H9 (cell line): ENCODE data around the gene CDH23. TPM values are rescaled to one million over a fixed set of nuclear protein-coding genes. Genes with fewer than 3 reads are reported as not detected.

Experiments used
- DNase-seq: peaks from one replicate; pipeline ENCODE4 v3.0.0-alpha.2; 2017
- H2AFZ ChIP-seq: one replicate; pipeline ENCODE4 v1.6.1; 2013; ENCODE audit warnings: mild to moderate bottlenecking, low read length, control low read depth, moderate library complexity
- H2AK5ac ChIP-seq: 2 replicates; pipeline ENCODE4 v1.6.1; 2013; ENCODE audit warnings: low read length, control low read depth, mixed read lengths; ENCODE audit not compliant: insufficient read length
- H2BK120ac ChIP-seq: one replicate; pipeline ENCODE4 v1.6.1; 2013; ENCODE audit warnings: low read depth, mild to moderate bottlenecking, low read length, control low read depth, inconsistent platforms; ENCODE audit not compliant: poor library complexity, severe bottlenecking
- H2BK12ac ChIP-seq: 2 replicates; pipeline ENCODE4 v1.6.1; 2013; ENCODE audit warnings: low read length, control low read depth, mixed read lengths, low read depth; ENCODE audit not compliant: insufficient read length
- H2BK15ac ChIP-seq: 2 replicates; pipeline ENCODE4 v1.6.1; 2013; ENCODE audit warnings: low read depth, low read length, control low read depth
- H2BK20ac ChIP-seq: one replicate; pipeline ENCODE4 v1.6.1; 2013; ENCODE audit warnings: low read depth, mild to moderate bottlenecking, low read length, control low read depth, inconsistent platforms; ENCODE audit not compliant: poor library complexity, severe bottlenecking
- H2BK5ac ChIP-seq: 2 replicates; pipeline ENCODE4 v1.6.1; 2013; ENCODE audit warnings: low read length, control low read depth, mixed read lengths; ENCODE audit not compliant: insufficient read length
- H3K14ac ChIP-seq: 2 replicates; pipeline ENCODE4 v1.6.1; 2013; ENCODE audit warnings: low read length, control low read depth; ENCODE audit not compliant: insufficient read depth
- H3K18ac ChIP-seq: 2 replicates; pipeline ENCODE4 v1.6.1; 2013; ENCODE audit warnings: low read depth, mild to moderate bottlenecking, mixed read lengths, low read length, control low read depth; ENCODE audit not compliant: insufficient read length
- H3K23ac ChIP-seq: 2 replicates; pipeline ENCODE4 v1.6.1; 2013; ENCODE audit warnings: low read length, control low read depth, mixed read lengths, low read depth; ENCODE audit not compliant: insufficient read length
- H3K23me2 ChIP-seq: 2 replicates; pipeline ENCODE4 v1.6.1; 2013; ENCODE audit warnings: low read depth, mild to moderate bottlenecking, mixed read lengths, low read length, control low read depth; ENCODE audit not compliant: insufficient read length, poor library complexity, severe bottlenecking
- H3K27ac ChIP-seq: 2 replicates; pipeline ENCODE4 v1.5.1; 2013; ENCODE audit warnings: low read length, control low read depth, mixed read lengths, low read depth; ENCODE audit not compliant: insufficient read length
- H3K27me3 ChIP-seq: 2 replicates; pipeline ENCODE4 v1.6.1; 2013; ENCODE audit warnings: low read length, control low read depth, inconsistent platforms; ENCODE audit not compliant: insufficient read depth
- H3K4ac ChIP-seq: 2 replicates; pipeline ENCODE4 v1.6.1; 2013; ENCODE audit warnings: low read depth, mild to moderate bottlenecking, control low read depth, inconsistent platforms, low read length, moderate library complexity
- H3K4me1 ChIP-seq: 2 replicates; pipeline ENCODE4 v1.6.1; 2013; ENCODE audit warnings: low read length, control low read depth, inconsistent platforms; ENCODE audit not compliant: insufficient read depth
- H3K4me2 ChIP-seq: 2 replicates; pipeline ENCODE4 v1.6.1; 2013; ENCODE audit warnings: low read length, control low read depth, mixed read lengths; ENCODE audit not compliant: insufficient read length, insufficient read depth
- H3K56ac ChIP-seq: 2 replicates; pipeline ENCODE4 v1.6.1; 2013; ENCODE audit warnings: low read depth, mild to moderate bottlenecking, mixed read lengths, low read length, control low read depth; ENCODE audit not compliant: insufficient read length
- H3K79me1 ChIP-seq: 2 replicates; pipeline ENCODE4 v1.6.1; 2013; ENCODE audit warnings: low read depth, mild to moderate bottlenecking, moderate library complexity, low read length, control low read depth, inconsistent platforms; ENCODE audit not compliant: insufficient read depth, poor library complexity, severe bottlenecking
- H3K79me2 ChIP-seq: 2 replicates; pipeline ENCODE4 v1.6.1; 2013; ENCODE audit warnings: low read length, control low read depth, inconsistent platforms; ENCODE audit not compliant: insufficient read depth
- H3K9ac ChIP-seq: 2 replicates; pipeline ENCODE4 v1.6.1; 2013; ENCODE audit warnings: low read length, control low read depth, mixed read lengths; ENCODE audit not compliant: insufficient read length; ENCODE audit errors: extremely low read depth
- H3K9me3 ChIP-seq: one replicate; pipeline ENCODE4 v1.6.1; 2013; ENCODE audit warnings: low read depth, low read length, inconsistent platforms; ENCODE audit not compliant: control insufficient read depth
- H3T11ph ChIP-seq: one replicate; pipeline ENCODE4 v1.6.1; 2013; ENCODE audit warnings: mild to moderate bottlenecking, low read length, control low read depth, inconsistent platforms
- H4K20me1 ChIP-seq: one replicate; pipeline ENCODE4 v1.6.1; 2013; ENCODE audit not compliant: control insufficient read depth, insufficient read length, insufficient read depth
- H4K5ac ChIP-seq: 2 replicates; pipeline ENCODE4 v1.6.1; 2013; ENCODE audit warnings: low read depth, mild to moderate bottlenecking, mixed read lengths, low read length, control low read depth; ENCODE audit not compliant: insufficient read length
- H4K8ac ChIP-seq: replicated peaks from 2 replicates; pipeline ENCODE4 v1.6.1; 2013; ENCODE audit warnings: low read length, control low read depth, mixed read lengths, low read depth; ENCODE audit not compliant: insufficient read length
- H4K91ac ChIP-seq: 2 replicates; pipeline ENCODE4 v1.6.1; 2013; ENCODE audit warnings: low read depth, mild to moderate bottlenecking, moderate library complexity, mixed read lengths, low read length, control low read depth; ENCODE audit not compliant: insufficient read length
- H3K27ac Mint-ChIP-seq, 3 experiments: 2 replicates in 2 of 3; 3 replicates in 1 of 3; pipeline ENCODE4 v1.8.0; 2020 to 2021; ENCODE audit warnings: mixed read lengths in 3 of 3, mild to moderate bottlenecking in 1 of 3, moderate library complexity in 1 of 3
- H3K27me3 Mint-ChIP-seq: 2 replicates; pipeline ENCODE4 v1.8.0; 2021; ENCODE audit warnings: low read depth, mild to moderate bottlenecking, moderate library complexity, mixed read lengths
- H3K36me3 Mint-ChIP-seq, 3 experiments: 2 replicates in 2 of 3; 3 replicates in 1 of 3; pipeline ENCODE4 v1.8.0; 2020 to 2021; ENCODE audit warnings: low read depth in 3 of 3, mixed read lengths in 3 of 3; ENCODE audit not compliant: insufficient read depth in 1 of 3
- H3K4me1 Mint-ChIP-seq, 2 experiments: 2 replicates each; pipeline ENCODE4 v1.8.0; 2020; ENCODE audit warnings: mixed read lengths in 2 of 2
- H3K4me3 Mint-ChIP-seq, 2 experiments: 2 replicates in 1 of 2; 3 replicates in 1 of 2; pipeline ENCODE4 v1.8.0; 2020 to 2021; ENCODE audit warnings: mild to moderate bottlenecking in 2 of 2, mixed read lengths in 2 of 2, moderate library complexity in 1 of 2
- H3K9me3 Mint-ChIP-seq, 2 experiments: 2 replicates in 1 of 2; 3 replicates in 1 of 2; pipeline ENCODE4 v1.8.0; 2020; ENCODE audit warnings: mild to moderate bottlenecking in 2 of 2, mixed read lengths in 2 of 2, moderate library complexity in 1 of 2
- CTCF ChIP-seq: fragments of 200-600 bp; sonication (generic); conservative IDR thresholded peaks from 3 replicates; pipeline ENCODE4 v1.8.0; 2021; ENCODE audit warnings: antibody characterized with exemption, mild to moderate bottlenecking
- WGBS: extraction: QIAGEN DNeasy Blood & Tissue Kit; methylation state at CpG from one replicate; pipeline ENCODE4 v1.1.7; 2013; ENCODE audit warnings: missing lambda C conversion rate, low lambda C conversion rate, mixed read lengths; ENCODE audit not compliant: insufficient read length; ENCODE audit errors: extremely low coverage; 5-methylcytosine and 5-hydroxymethylcytosine counted together
- total RNA-seq: library from RNA; stranded (reverse); gene quantifications from 2 replicates; pipeline ENCODE4 v1.2.1, GENCODE V29; 2021

Gene CDH23
- total RNA-seq, 1 experiment from 2014 or later: 2.1 TPM

- H2AFZ ChIP-seq: no peak overlapping the region
- H3K4me1 ChIP-seq: no peaks in the 10 kb centered on the region
- Mint-ChIP-seq H3K9me3 (peaks cover 16 to 17% of the 10 kb centered on the region in 2 experiments), H3K36me3 (peaks cover 5 to 20% (median 10%) of the 10 kb centered on the region in 3 experiments), H3K27me3 (peaks cover 24% of the 10 kb centered on the region), H3K4me3 (no peak overlapping the region), H3K4me1 (peaks cover 4 to 5% of the 10 kb centered on the region in 2 experiments; a peak in 2 of 4 replicates), H3K27ac (no peak overlapping the region)
- no peak overlapping the region for H3K18ac ChIP-seq
- no peak overlapping the region for H2BK120ac ChIP-seq
- no peaks in the 10 kb centered on the region for H3K79me1 ChIP-seq
- no peaks in the 10 kb centered on the region for H3K9me3 ChIP-seq
- H3K79me2 ChIP-seq: no peaks in the 10 kb centered on the region
- no peak overlapping the region for H4K8ac ChIP-seq
- H3K56ac ChIP-seq: no peak overlapping the region
- no peak overlapping the region for H2BK20ac ChIP-seq
- H3K27ac ChIP-seq: no peak overlapping the region
- no peak overlapping the region for H2AK5ac ChIP-seq
- H2BK5ac ChIP-seq: no peak overlapping the region
- no peak overlapping the region for H3K4me2 ChIP-seq
- no peak overlapping the region for H2BK12ac ChIP-seq
- peak; percentile 81 for DNase-seq
- H3K23me2 ChIP-seq: no peaks in the 10 kb centered on the region
- WGBS: no CpG with 5 or more reads among the region's 6 CpGs
- no peak overlapping the region for H3K4ac ChIP-seq
- H3K27me3 ChIP-seq: no peaks in the 10 kb centered on the region
- no peak overlapping the region for H3K9ac ChIP-seq
- H2BK15ac ChIP-seq: no peak overlapping the region
- H3K14ac ChIP-seq: no peak overlapping the region
- H3K23ac ChIP-seq: no peak overlapping the region
- H4K20me1 ChIP-seq: no peaks in the 10 kb centered on the region
- peak; percentile 95 for TF ChIP-seq CTCF
- H4K91ac ChIP-seq: no peak overlapping the region
- H4K5ac ChIP-seq: no peak overlapping the region
- no peak overlapping the region for H3T11ph ChIP-seq
Measured at GRCh38 chr10:71486484-71487114, 89.9 kb downstream of the CDH23 start.
